Thoracic aorta (tissue), 2 donors: ENCODE results near the gene MBD1. TPM values are rescaled to one million over a fixed set of nuclear protein-coding genes. Genes with fewer than 3 reads are reported as not detected.
"Not testable (repeated sequence)": the region's sequence is repeated elsewhere in the genome, so short reads cannot be mapped to it uniquely, and the experiment has no call there.

Experiments
- ATAC-seq: fragments of 150-250 bp; one replicate; pipeline ENCODE4 v1.8.0; 2017; ENCODE audit warnings: low read depth; ENCODE audit not compliant: insufficient number of reproducible peaks, low FRiP score
- DNase-seq: peaks from one replicate; pipeline ENCODE4 v3.0.0-alpha.2; 2020; ENCODE audit warnings: low spot score
- H3K27ac ChIP-seq, 2 donors: fragments of 200-600 bp; sonication (generic); 1 replicate in 1 of 2; 2 replicates in 1 of 2; pipeline ENCODE4 v1.5.1; 2016; ENCODE audit warnings: mild to moderate bottlenecking in 2 of 2, moderate library complexity in 2 of 2
- H3K27me3 ChIP-seq: fragments of 200-600 bp; sonication (generic); replicated peaks from 2 replicates; pipeline ENCODE4 v1.6.0; 2016; ENCODE audit warnings: mild to moderate bottlenecking; ENCODE audit not compliant: insufficient read depth
- H3K36me3 ChIP-seq: fragments of 200-600 bp; sonication (generic); one replicate; pipeline ENCODE4 v1.5.1; 2016
- H3K4me1 ChIP-seq, 2 donors: fragments of 200-600 bp; sonication (generic); 1 replicate in 1 of 2; 2 replicates in 1 of 2; pipeline versions ENCODE4 v1.5.1 to v1.6.0; 2016; ENCODE audit warnings: low read depth in 2 of 2, mild to moderate bottlenecking in 1 of 2; ENCODE audit not compliant: control insufficient read depth in 1 of 2
- H3K4me3 ChIP-seq: fragments of 200-600 bp; sonication (generic); 2 replicates; pipeline ENCODE4 v1.5.1; 2016; ENCODE audit warnings: mild to moderate bottlenecking
- H3K9me3 ChIP-seq: fragments of 200-600 bp; sonication (generic); 2 replicates; pipeline ENCODE4 v1.5.1; 2016
- total RNA-seq, 2 donors: library from RNA; depleted of rRNA; stranded (reverse); fragments of >200 nt; gene quantifications; one replicate each; pipeline versions ENCODE4 v1.1.0 to v1.2.3, GENCODE V29; 2016
- TF ChIP-seq, protein P1 (sequence below): fragments of 200-600 bp; sonication (generic); IDR thresholded peaks from one replicate; pipeline ENCODE4 v1.5.1; 2019; ENCODE audit warnings: antibody characterized with exemption

MBD1 gene
- total RNA-seq, 2 donors from 2014 or later, result 103 to 107 TPM

DNA sequence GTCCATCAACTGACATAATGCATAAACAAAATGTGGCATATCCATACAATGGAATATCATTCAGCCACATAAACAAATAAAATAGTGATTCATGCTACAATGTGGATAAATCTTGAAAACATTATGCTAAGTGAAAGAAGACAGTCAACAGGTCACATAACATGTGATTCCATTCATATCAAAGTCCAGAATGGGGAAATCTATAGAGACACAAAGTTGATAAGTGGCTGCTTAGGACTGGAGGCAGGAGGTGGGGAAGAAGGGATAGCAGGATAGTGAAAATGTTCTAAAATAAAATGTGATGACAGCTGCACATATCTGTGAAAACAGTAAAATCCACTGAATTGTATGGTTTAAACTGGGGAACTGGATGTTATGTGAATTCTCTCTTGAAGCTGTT lies 33.8 kb downstream of the MBD1 start:
- H3K4me1 ChIP-seq, result no peaks in the 10 kb centered on the region
- no peaks in the 10 kb centered on the region for H3K27me3 ChIP-seq
- H3K4me3 ChIP-seq, result no peak overlapping the region
- H3K36me3 ChIP-seq, result no peaks in the 10 kb centered on the region
- TF ChIP-seq, protein P1, sequence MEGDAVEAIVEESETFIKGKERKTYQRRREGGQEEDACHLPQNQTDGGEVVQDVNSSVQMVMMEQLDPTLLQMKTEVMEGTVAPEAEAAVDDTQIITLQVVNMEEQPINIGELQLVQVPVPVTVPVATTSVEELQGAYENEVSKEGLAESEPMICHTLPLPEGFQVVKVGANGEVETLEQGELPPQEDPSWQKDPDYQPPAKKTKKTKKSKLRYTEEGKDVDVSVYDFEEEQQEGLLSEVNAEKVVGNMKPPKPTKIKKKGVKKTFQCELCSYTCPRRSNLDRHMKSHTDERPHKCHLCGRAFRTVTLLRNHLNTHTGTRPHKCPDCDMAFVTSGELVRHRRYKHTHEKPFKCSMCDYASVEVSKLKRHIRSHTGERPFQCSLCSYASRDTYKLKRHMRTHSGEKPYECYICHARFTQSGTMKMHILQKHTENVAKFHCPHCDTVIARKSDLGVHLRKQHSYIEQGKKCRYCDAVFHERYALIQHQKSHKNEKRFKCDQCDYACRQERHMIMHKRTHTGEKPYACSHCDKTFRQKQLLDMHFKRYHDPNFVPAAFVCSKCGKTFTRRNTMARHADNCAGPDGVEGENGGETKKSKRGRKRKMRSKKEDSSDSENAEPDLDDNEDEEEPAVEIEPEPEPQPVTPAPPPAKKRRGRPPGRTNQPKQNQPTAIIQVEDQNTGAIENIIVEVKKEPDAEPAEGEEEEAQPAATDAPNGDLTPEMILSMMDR, result no peak
- ATAC-seq (no peak), DNase-seq (no peak)
- no peak overlapping the region for H3K27ac ChIP-seq
- H3K9me3 ChIP-seq, result no peaks in the 10 kb centered on the region

DNA sequence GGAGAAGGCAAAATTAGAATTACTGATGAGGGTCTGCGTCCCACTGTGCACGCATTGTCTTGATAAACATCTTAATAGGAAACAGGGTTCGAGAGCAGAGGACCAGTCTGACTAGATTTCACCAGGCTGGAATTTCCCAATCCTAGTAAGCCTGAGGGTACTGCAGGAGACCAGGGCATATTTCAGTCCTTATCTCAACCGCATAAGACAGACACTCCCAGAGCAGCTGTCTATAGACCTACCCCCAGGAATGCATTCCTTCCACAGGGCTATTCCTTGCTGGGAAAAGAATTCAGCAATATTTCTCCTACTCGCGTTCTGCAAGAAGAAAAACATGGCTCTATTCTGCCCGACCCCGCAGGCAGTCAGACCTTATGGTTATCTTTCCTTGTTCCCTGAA lies 39.6 kb downstream of the MBD1 start:
- ATAC-seq, H3K4me1 ChIP-seq, DNase-seq: not testable (repeated sequence)

DNA sequence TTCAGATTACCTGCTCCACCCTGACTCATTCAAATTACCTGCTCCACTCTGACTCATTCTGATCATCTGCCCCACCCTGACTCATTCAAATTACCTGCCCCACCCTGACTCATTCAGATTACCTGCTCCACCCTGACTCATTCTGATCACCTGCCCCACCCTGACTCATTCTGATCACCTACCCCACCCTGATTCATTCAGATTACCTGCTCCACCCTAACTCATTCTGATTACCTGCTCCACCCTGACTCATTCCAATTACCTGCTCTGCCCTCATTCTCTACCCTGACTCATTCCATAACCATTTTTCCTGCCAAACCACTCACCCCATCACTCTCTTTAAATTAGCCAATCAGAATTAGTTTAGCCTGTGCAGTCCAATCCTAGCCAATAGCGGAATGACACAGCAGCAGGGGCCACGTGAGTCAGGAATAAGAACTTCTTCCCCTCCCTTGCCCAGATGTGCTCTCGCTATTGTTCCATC lies 41.2 kb downstream of the MBD1 start:
- ATAC-seq (no peak), DNase-seq (no peak)
- TF ChIP-seq, protein P1, result no peak
- Histone ChIP-seq H3K9me3 (no peaks in the 10 kb centered on the region), H3K27ac (no peak overlapping the region), H3K36me3 (no peaks in the 10 kb centered on the region), H3K27me3 (no peaks in the 10 kb centered on the region), H3K4me1 (no peaks in the 10 kb centered on the region), H3K4me3 (no peak overlapping the region)

More for the DNA sequence above, 39.6 kb downstream of the MBD1 start:
- H3K4me3 ChIP-seq, H3K27me3 ChIP-seq, H3K36me3 ChIP-seq, H3K27ac ChIP-seq, H3K9me3 ChIP-seq: not testable (repeated sequence)

DNA sequence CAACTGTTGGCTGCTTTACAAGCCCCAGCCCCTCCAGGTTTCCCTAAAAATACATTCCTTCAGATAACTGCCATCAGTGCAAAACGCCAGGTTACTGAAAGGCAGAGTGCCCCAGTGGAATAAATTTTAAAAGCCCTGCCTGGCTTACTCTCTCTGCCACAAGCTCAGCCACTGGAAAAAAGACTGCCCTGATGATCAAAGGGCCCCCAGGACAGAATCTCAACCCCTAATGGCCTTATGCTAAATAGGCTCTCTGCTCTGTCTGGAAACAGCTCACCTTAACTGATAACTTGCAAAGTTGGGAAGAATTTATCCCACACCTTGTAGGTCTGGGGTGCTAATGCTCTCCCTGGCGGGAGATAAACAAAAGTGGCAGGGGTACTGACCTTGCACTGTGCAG lies 48.9 kb downstream of the MBD1 start:
- no peaks in the 10 kb centered on the region for H3K4me1 ChIP-seq
- TF ChIP-seq, protein P1, result no peak
- H3K27ac ChIP-seq, result no peak overlapping the region
- no peak overlapping the region for H3K4me3 ChIP-seq
- H3K9me3 ChIP-seq, result no peaks in the 10 kb centered on the region
- no peak for ATAC-seq
- DNase-seq, result no peak
- H3K36me3 ChIP-seq, result no peaks in the 10 kb centered on the region
- no peaks in the 10 kb centered on the region for H3K27me3 ChIP-seq

DNA sequence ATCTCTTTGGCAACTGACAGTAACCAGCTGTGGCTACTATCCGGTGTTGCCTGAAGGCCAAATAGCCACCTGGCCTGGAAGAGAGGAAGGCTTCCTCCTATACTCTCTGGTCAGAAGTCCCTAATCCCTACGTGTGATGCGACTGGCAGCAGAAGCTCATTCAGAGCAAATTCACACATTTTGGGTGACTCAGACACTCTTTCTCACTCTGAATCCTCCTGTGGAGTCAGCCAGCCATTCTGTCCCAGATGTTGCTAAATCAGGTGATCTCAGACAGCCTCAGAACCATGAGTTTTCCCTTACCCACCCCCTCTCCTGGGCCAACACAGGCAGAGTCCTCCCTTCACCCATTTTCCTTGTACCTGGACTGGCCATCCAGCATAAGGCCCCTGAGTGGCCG lies 49.7 kb downstream of the MBD1 start:
- TF ChIP-seq, protein P1, result no peak
- no peaks in the 10 kb centered on the region for H3K4me1 ChIP-seq
- no peaks in the 10 kb centered on the region for H3K36me3 ChIP-seq
- H3K4me3 ChIP-seq, result no peak overlapping the region
- no peak overlapping the region for H3K27ac ChIP-seq
- no peaks in the 10 kb centered on the region for H3K9me3 ChIP-seq
- H3K27me3 ChIP-seq, result no peaks in the 10 kb centered on the region
- no peak for DNase-seq
- no peak for ATAC-seq

DNA sequence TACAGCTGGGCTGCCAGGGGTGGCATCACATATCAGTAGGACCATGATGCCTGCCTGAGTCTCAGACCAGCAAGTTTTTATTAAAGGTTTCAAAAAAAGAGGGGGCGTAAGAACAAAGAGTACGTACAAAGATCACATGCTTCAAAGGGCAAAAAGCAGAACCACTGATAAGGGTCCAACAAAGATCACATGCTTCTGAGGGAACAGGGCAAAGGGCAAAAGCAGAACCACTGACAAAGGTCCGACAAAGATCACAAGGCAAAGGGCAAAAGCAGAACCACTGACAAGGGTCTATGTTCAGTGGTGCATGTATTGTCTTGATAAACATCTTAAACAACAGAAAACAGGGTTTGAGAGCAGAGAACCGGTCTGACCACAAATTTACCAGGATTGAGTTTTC lies 61.1 kb downstream of the MBD1 start:
- H3K4me3 ChIP-seq, H3K36me3 ChIP-seq, H3K27ac ChIP-seq, ATAC-seq, DNase-seq, H3K9me3 ChIP-seq, H3K4me1 ChIP-seq, H3K27me3 ChIP-seq: not testable (repeated sequence)

Other genes starting within 250 kb of the MBD1 start
- gene MYO5B, start 86.4 kb downstream of the MBD1 start, total RNA-seq, result 10 to 100 TPM in 1 of 2 donors, 1 to 10 TPM in 1; 8.3 to 13.5 TPM
- gene CFAP53, start 15.0 kb downstream of the MBD1 start, total RNA-seq, result under 1 TPM in 1 of 2 donors, not detected in 1; 0.35 TPM
- gene CXXC1, start 6.2 kb upstream of the MBD1 start, total RNA-seq, result 10 to 100 TPM; 47.9 to 88.5 TPM
- gene SKA1, start 93.5 kb upstream of the MBD1 start, total RNA-seq, result not detected